ENCODE results near the gene ANO2.

ANO2 gene

DNA sequence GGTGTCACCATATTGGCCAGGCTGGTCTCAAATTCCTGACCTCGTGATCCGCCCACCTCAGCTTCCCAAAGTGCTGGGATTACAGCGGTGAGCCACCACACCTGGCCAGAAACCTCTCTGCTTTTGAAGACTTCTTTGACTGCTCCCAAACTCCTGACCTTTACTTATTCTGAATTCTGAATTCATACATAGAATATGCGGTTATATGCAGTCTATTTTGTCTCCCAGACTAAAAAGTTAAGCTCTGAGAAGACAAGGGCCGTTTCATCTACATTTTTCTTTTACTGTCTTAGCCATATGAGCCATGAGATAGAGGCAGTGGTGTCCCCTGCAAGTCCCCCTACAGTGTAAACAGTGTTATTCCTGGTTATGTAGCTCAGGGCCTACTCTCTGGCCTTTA is 333.9 kb downstream of the ANO2 start:
- Histone ChIP-seq H3K27ac (ENCODE audit: insufficient read depth, low read depth, low read length, poor library complexity, severe bottlenecking) (no peak overlapping the region), H3K9me3 (ENCODE audit: control insufficient read depth, low read length) (no peaks in the 10 kb centered on the region), H3K36me3 (ENCODE audit: control insufficient read depth, insufficient read depth, low read length) (no peaks in the 10 kb centered on the region), H3K27me3 (ENCODE audit: control insufficient read depth, insufficient read depth, low read length, poor library complexity, severe bottlenecking) (no peaks in the 10 kb centered on the region), H3K4me1 (ENCODE audit: control insufficient read depth, insufficient read depth, low read length) (no peaks in the 10 kb centered on the region), H3K4me3 (ENCODE audit: insufficient read depth, low read depth, low read length) (no peak overlapping the region)
- 93 to 95% methylated on average over 5 of the region's 5 CpGs for WGBS, 2 experiments

DNA sequence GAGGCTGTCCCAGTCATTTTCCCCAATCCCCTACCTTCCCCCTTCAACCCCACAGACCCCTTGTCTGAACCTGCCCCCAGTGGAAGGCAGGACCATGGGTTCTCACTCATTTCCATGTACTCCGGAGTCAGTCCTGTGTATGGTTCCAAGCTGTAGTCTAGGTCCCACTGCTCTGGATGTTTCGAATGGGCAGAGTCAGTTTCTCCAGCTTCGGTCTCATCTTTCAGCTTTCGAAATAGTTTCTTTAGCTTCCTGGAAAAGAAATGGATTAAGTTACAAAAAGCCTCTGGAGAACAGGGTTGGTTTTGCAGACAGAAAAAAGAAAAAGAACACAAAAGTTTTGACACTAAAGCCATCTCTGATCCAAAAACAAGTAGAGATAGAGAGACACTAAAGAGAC is 345.7 kb downstream of the ANO2 start:
- H3K4me1 ChIP-seq (ENCODE audit: control insufficient read depth, insufficient read depth, low read length) = no peaks in the 10 kb centered on the region
- no peak overlapping the region for H3K4me3 ChIP-seq (ENCODE audit: insufficient read depth, low read depth, low read length)
- no peak overlapping the region for H3K27ac ChIP-seq (ENCODE audit: insufficient read depth, low read depth, low read length, poor library complexity, severe bottlenecking)
- no peaks in the 10 kb centered on the region for H3K36me3 ChIP-seq (ENCODE audit: control insufficient read depth, insufficient read depth, low read length)
- 96 to 97% methylated on average over 4 of the region's 4 CpGs for WGBS, 2 experiments
- no peaks in the 10 kb centered on the region for H3K9me3 ChIP-seq (ENCODE audit: control insufficient read depth, low read length)
- no peaks in the 10 kb centered on the region for H3K27me3 ChIP-seq (ENCODE audit: control insufficient read depth, insufficient read depth, low read length, poor library complexity, severe bottlenecking)

DNA sequence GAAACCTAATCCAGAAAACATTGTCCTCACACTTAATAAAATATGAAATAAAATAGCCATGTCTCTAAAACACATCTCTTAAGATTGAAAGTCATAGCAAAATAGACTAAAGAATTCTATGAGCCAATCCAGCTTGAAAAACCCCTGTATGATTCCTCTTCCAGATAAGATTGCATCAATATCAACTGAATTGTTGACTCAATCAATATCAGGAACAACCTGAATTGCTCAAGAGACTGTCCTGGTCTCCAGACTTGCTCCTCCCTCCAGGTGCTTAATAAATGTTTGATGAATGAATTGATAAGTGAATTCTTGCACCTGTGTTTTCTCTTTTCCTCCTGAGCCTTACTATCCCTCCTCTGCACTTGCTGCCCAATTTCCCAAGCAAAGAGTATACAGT is 351.1 kb downstream of the ANO2 start:
- no peaks in the 10 kb centered on the region for H3K9me3 ChIP-seq (ENCODE audit: control insufficient read depth, low read length)
- peaks cover 2% of the 10 kb centered on the region for H3K4me1 ChIP-seq (ENCODE audit: control insufficient read depth, insufficient read depth, low read length)
- no peaks in the 10 kb centered on the region for H3K36me3 ChIP-seq (ENCODE audit: control insufficient read depth, insufficient read depth, low read length)
- H3K4me3 ChIP-seq (ENCODE audit: insufficient read depth, low read depth, low read length) = no peak overlapping the region
- no peak overlapping the region for H3K27ac ChIP-seq (ENCODE audit: insufficient read depth, low read depth, low read length, poor library complexity, severe bottlenecking)
- H3K27me3 ChIP-seq (ENCODE audit: control insufficient read depth, insufficient read depth, low read length, poor library complexity, severe bottlenecking) = no peaks in the 10 kb centered on the region

DNA sequence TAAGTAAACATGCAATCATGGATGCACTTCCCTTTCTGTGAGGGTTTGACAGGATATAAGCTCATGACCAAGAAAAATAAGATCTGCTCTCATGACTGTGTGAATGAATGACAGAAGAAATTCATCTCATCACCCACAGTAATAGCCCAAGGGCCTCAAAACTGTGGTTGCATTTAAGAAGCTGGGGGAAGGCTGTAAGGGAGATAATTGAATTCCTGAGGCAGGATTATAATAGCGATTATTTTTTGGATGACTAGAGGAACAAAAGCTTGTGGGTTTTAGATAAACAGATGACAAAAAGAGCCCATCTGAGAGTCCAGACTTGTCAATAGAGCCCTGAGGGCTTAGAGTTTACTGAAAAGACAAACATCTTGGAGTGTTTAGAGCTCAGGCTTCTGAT is 352.0 kb downstream of the ANO2 start:
- no peak overlapping the region for H3K4me3 ChIP-seq (ENCODE audit: insufficient read depth, low read depth, low read length)
- 93 to 95% methylated on average over 1 of the region's 1 CpG for WGBS, 2 experiments
- no peaks in the 10 kb centered on the region for H3K27me3 ChIP-seq (ENCODE audit: control insufficient read depth, insufficient read depth, low read length, poor library complexity, severe bottlenecking)
- H3K4me1 ChIP-seq (ENCODE audit: control insufficient read depth, insufficient read depth, low read length) = peaks cover 10% of the 10 kb centered on the region
- no peaks in the 10 kb centered on the region for H3K9me3 ChIP-seq (ENCODE audit: control insufficient read depth, low read length)
- no peak overlapping the region for H3K27ac ChIP-seq (ENCODE audit: insufficient read depth, low read depth, low read length, poor library complexity, severe bottlenecking)
- H3K36me3 ChIP-seq (ENCODE audit: control insufficient read depth, insufficient read depth, low read length) = no peaks in the 10 kb centered on the region

DNA sequence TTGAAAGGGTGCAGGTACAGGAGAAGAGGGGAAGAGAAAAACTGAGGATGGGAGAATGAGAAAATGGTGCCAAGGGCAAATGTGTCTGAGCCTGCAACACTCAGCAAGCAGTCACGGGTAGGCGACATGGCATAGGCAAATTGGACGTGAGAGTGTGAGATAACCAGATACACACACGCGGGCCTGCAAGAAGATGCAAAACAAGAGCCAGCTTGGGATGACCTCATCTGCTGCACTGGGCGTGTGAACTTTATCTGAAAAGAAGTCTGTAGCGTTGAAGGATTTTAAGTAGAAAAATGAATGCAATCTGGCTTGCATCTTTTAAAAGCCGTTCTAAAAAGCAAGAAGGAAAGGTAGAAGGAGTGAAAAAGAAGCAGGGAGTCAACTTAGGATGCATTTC is 352.7 kb downstream of the ANO2 start:
- Histone ChIP-seq H3K4me3 (ENCODE audit: insufficient read depth, low read depth, low read length) (no peak overlapping the region), H3K27me3 (ENCODE audit: control insufficient read depth, insufficient read depth, low read length, poor library complexity, severe bottlenecking) (no peaks in the 10 kb centered on the region)
- 93 to 95% methylated on average over 8 of the region's 8 CpGs for WGBS, 2 experiments

DNA sequence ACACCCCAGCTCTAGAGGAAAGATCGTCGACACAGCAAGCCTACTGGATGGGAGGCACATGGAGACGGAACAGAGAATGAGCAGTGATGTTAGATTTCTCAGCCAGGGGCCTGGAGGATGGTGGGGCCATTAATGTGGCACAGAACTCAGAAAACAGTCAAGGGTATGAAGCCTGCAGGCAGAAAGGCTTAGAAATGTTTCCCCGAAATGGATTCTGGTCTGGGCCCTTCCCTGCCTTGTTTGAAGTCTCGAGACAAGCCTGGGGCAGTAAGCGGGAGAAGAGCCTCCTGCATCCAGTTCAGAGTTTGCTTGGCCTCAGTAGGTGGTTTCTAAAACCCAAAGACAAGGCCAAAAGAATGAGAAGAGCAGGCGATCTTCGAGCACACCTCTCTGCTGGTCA is 354.7 kb downstream of the ANO2 start:
- Histone ChIP-seq H3K27me3 (ENCODE audit: control insufficient read depth, insufficient read depth, low read length, poor library complexity, severe bottlenecking) (no peaks in the 10 kb centered on the region), H3K27ac (ENCODE audit: insufficient read depth, low read depth, low read length, poor library complexity, severe bottlenecking) (no peak overlapping the region), H3K9me3 (ENCODE audit: control insufficient read depth, low read length) (no peaks in the 10 kb centered on the region), H3K4me3 (ENCODE audit: insufficient read depth, low read depth, low read length) (no peak overlapping the region), H3K4me1 (ENCODE audit: control insufficient read depth, insufficient read depth, low read length) (peaks cover 24% of the 10 kb centered on the region), H3K36me3 (ENCODE audit: control insufficient read depth, insufficient read depth, low read length) (no peaks in the 10 kb centered on the region)
- 92 to 95% methylated on average over 8 of the region's 8 CpGs for WGBS, 2 experiments

More for the DNA sequence above, 352.7 kb downstream of the ANO2 start:
- Histone ChIP-seq H3K27ac (ENCODE audit: insufficient read depth, low read depth, low read length, poor library complexity, severe bottlenecking) (no peak overlapping the region), H3K36me3 (ENCODE audit: control insufficient read depth, insufficient read depth, low read length) (no peaks in the 10 kb centered on the region), H3K4me1 (ENCODE audit: control insufficient read depth, insufficient read depth, low read length) (peaks cover 11% of the 10 kb centered on the region), H3K9me3 (ENCODE audit: control insufficient read depth, low read length) (no peaks in the 10 kb centered on the region)

DNA sequence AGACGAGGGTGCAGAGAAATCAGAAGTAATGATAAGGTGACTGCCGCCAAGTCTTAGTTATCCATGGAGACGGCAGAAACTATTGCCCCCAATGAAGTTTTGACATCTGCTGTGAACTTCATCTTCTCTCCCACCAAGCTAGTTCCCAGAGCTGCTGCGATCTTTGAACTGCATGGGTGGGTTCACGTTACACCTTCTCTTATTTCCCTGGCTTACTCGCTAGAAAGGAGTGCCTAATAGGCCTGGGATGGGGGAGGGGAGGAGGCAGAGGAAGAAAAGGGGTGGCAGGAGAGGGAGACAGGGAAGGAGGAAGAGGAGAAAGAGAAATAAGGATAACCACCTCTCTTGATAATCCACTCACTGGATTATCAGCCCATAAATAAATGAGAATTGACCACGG is 356.0 kb downstream of the ANO2 start:
- H3K27ac ChIP-seq (ENCODE audit: insufficient read depth, low read depth, low read length, poor library complexity, severe bottlenecking) = no peak overlapping the region
- no peaks in the 10 kb centered on the region for H3K27me3 ChIP-seq (ENCODE audit: control insufficient read depth, insufficient read depth, low read length, poor library complexity, severe bottlenecking)
- no peaks in the 10 kb centered on the region for H3K9me3 ChIP-seq (ENCODE audit: control insufficient read depth, low read length)
- WGBS, 2 experiments = 69 to 71% methylated on average over 7 of the region's 7 CpGs
- H3K36me3 ChIP-seq (ENCODE audit: control insufficient read depth, insufficient read depth, low read length) = no peaks in the 10 kb centered on the region
- H3K4me3 ChIP-seq (ENCODE audit: insufficient read depth, low read depth, low read length) = no peak overlapping the region
- H3K4me1 ChIP-seq (ENCODE audit: control insufficient read depth, insufficient read depth, low read length) = peaks cover 24% of the 10 kb centered on the region

DNA sequence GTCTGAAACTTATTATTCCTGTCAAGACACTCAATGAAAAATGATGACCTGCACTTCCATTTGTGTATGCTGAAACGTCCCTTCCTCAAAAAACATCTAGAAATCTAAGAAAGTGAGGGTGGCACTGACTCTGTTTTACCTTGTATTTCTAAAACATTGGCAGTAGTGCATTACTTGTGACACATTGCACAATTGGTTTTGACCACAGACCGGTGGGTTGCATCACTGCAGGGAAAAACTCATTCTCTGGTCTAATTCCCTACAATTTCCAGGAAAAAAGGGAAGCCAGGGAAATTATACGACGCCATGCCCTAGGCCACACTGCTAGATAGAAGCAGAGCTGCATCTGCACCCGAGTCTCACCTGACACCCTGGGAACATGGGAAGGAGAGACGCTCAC is 356.5 kb downstream of the ANO2 start:
- Histone ChIP-seq H3K4me1 (ENCODE audit: control insufficient read depth, insufficient read depth, low read length) (peaks cover 24% of the 10 kb centered on the region), H3K9me3 (ENCODE audit: control insufficient read depth, low read length) (no peaks in the 10 kb centered on the region), H3K27ac (ENCODE audit: insufficient read depth, low read depth, low read length, poor library complexity, severe bottlenecking) (no peak overlapping the region), H3K27me3 (ENCODE audit: control insufficient read depth, insufficient read depth, low read length, poor library complexity, severe bottlenecking) (no peaks in the 10 kb centered on the region), H3K36me3 (ENCODE audit: control insufficient read depth, insufficient read depth, low read length) (no peaks in the 10 kb centered on the region), H3K4me3 (ENCODE audit: insufficient read depth, low read depth, low read length) (no peak overlapping the region)
- WGBS, 2 experiments = 87 to 90% methylated on average over 6 of the region's 6 CpGs

DNA sequence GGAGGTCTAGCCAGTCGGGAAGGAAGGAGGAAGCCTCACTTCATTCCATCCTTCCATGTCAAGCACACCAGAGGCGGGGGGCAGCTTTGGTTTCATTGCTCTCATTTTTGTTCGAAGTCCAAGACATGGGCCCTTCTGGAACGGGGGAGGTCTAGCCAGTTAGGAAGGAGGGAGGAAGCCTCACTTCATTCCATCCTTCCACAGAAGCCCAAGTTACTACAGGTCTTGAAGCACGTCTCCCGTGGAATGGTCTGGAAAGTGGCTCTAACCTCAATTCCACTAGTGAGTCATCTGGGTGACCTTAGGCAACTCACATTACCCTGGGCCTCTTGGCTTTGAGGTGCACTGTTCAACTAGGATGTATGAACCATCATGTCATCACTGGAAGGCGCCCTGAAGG is 356.9 kb downstream of the ANO2 start:
- no peaks in the 10 kb centered on the region for H3K36me3 ChIP-seq (ENCODE audit: control insufficient read depth, insufficient read depth, low read length)
- no peaks in the 10 kb centered on the region for H3K9me3 ChIP-seq (ENCODE audit: control insufficient read depth, low read length)
- no peaks in the 10 kb centered on the region for H3K27me3 ChIP-seq (ENCODE audit: control insufficient read depth, insufficient read depth, low read length, poor library complexity, severe bottlenecking)
- no peak overlapping the region for H3K4me3 ChIP-seq (ENCODE audit: insufficient read depth, low read depth, low read length)
- H3K4me1 ChIP-seq (ENCODE audit: control insufficient read depth, insufficient read depth, low read length) = peaks cover 24% of the 10 kb centered on the region
- H3K27ac ChIP-seq (ENCODE audit: insufficient read depth, low read depth, low read length, poor library complexity, severe bottlenecking) = no peak overlapping the region
- 85 to 87% methylated on average over 7 of the region's 7 CpGs for WGBS, 2 experiments

DNA sequence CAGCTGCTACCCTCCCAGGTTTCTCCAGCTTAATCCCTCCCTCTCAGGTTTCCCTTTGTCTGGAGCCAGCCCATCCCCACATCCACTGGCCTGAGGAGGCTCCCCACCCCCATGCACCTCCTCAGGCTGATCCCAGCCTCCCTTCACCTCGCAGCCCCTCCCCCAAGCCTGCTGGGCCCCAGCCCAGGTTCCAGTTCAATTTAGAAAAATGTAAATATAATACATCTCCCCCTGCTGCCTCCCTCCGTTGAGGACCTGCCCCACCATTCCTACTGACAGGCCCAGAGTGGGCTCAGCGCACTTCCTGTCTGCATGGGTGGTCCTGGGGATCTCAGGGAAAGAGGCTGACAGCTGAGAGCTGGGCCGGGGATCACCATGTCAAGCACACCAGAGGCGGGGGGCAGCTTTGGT is 357.3 kb downstream of the ANO2 start:
- Histone ChIP-seq H3K4me3 (ENCODE audit: insufficient read depth, low read depth, low read length) (no peak overlapping the region), H3K36me3 (ENCODE audit: control insufficient read depth, insufficient read depth, low read length) (no peaks in the 10 kb centered on the region), H3K27ac (ENCODE audit: insufficient read depth, low read depth, low read length, poor library complexity, severe bottlenecking) (no peak overlapping the region), H3K9me3 (ENCODE audit: control insufficient read depth, low read length) (no peaks in the 10 kb centered on the region), H3K27me3 (ENCODE audit: control insufficient read depth, insufficient read depth, low read length, poor library complexity, severe bottlenecking) (no peaks in the 10 kb centered on the region), H3K4me1 (ENCODE audit: control insufficient read depth, insufficient read depth, low read length) (peaks cover 24% of the 10 kb centered on the region)
- WGBS, 2 experiments = 47 to 59% methylated on average over 5 of the region's 5 CpGs

DNA sequence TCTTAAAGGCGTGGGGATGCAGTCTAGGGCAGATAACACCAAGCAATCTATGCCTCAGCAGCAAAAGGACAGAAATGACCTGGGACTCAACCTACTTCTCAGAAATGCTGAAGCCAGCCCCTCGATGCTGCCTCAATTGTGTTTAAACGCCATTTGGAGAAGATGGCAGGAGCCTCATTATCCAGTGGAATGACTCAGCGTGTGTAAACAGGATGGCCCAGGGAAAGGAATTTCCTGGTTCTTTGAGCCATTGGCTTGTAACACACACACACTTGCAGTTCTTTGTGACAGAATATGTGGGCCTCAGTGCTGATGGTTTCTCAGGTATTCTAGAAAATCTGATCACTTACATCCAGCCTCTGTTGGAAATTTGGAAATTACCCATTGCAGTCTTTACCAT is 358.9 kb downstream of the ANO2 start:
- H3K4me1 ChIP-seq (ENCODE audit: control insufficient read depth, insufficient read depth, low read length) = peaks cover 24% of the 10 kb centered on the region
- no peak overlapping the region for H3K4me3 ChIP-seq (ENCODE audit: insufficient read depth, low read depth, low read length)
- H3K27ac ChIP-seq (ENCODE audit: insufficient read depth, low read depth, low read length, poor library complexity, severe bottlenecking) = no peak overlapping the region
- H3K36me3 ChIP-seq (ENCODE audit: control insufficient read depth, insufficient read depth, low read length) = no peaks in the 10 kb centered on the region
- H3K9me3 ChIP-seq (ENCODE audit: control insufficient read depth, low read length) = no peaks in the 10 kb centered on the region
- H3K27me3 ChIP-seq (ENCODE audit: control insufficient read depth, insufficient read depth, low read length, poor library complexity, severe bottlenecking) = no peaks in the 10 kb centered on the region
- WGBS, 2 experiments = 79 to 84% methylated on average over 4 of the region's 4 CpGs
